ENCODE data around the gene PGM5.

The PGM5 gene

DNA sequence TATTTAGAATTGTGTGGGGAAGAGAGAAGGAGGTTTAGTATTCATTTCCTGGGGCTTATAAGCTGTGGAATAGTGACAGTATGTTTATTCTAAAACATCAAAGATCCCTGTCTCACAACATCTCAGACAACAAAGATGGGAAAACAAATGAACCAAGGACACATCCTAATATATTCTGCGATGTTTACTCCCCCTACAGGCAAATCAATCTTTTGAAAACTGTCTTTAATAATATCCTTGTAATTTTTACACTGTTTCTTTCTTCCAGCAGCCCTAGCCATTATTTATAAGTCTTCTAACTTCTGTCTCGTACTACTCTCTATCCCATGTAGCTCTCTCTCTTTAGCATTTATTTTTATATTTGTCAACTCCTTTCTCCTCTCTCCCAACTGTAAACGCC, 217.7 kb downstream of the PGM5 start:
- no peak overlapping the region for H3K4me3 ChIP-seq (ENCODE audit: insufficient read depth, low read length, poor library complexity, severe bottlenecking)
- H3K4me2 ChIP-seq (ENCODE audit: low read depth, low read length, poor library complexity, severe bottlenecking), result no peak overlapping the region
- H2AFZ ChIP-seq (ENCODE audit: low read depth, low read length, severe bottlenecking), result no peak overlapping the region
- no peaks in the 10 kb centered on the region for H3K9me2 ChIP-seq (replicated peaks; ENCODE audit: insufficient read depth, low read length)
- no peak overlapping the region for H3K9ac ChIP-seq (ENCODE audit: low read length)
- H3K36me3 ChIP-seq (ENCODE audit: low read length), result no peaks in the 10 kb centered on the region
- no peaks in the 10 kb centered on the region for H4K20me1 ChIP-seq (ENCODE audit: low read depth, low read length)
- H3F3A ChIP-seq (ENCODE audit: insufficient read depth), result no peaks in the 10 kb centered on the region
- H3K27ac ChIP-seq (ENCODE audit: low read depth, low read length), result no peak overlapping the region
- no peaks in the 10 kb centered on the region for H3K27me3 ChIP-seq (ENCODE audit: low read length)
- TF ChIP-seq EZH2phosphoT487 (conservative IDR thresholded peaks at IDR 0.05; ENCODE audit: low read length), result no peak
- no peak for TF ChIP-seq CTCF (IDR thresholded peaks at IDR 0.05; ENCODE audit: insufficient read depth, low read length, poor library complexity, severe bottlenecking)
- H3K9me3 ChIP-seq (ENCODE audit: insufficient read depth, low read length), result no peaks in the 10 kb centered on the region
- no peaks in the 10 kb centered on the region for H3K79me2 ChIP-seq (ENCODE audit: insufficient read depth, low read length)

DNA sequence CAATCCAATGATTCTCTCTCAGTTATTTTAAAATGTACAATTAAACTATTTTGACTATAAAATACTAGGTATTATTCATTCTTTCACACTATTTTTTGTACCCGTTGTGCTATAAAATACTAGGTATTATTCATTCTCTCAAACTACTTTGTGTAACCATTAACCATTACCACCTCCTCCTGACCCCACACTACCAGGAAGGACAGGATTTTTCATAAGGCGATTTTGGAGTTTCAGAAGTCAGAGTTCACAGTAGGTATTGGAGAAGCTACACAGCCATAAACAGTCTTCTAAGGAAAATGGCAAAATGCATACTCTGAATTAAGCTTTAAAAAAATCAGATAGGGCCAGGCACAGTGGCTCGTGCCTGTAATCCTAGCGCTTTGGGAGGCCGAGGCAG, 219.4 kb downstream of the PGM5 start:
- no peaks in the 10 kb centered on the region for H3F3A ChIP-seq (ENCODE audit: insufficient read depth)
- H3K27ac ChIP-seq (ENCODE audit: low read depth, low read length), result no peak overlapping the region
- H3K9me3 ChIP-seq (ENCODE audit: insufficient read depth, low read length), result no peaks in the 10 kb centered on the region
- H3K4me2 ChIP-seq (ENCODE audit: low read depth, low read length, poor library complexity, severe bottlenecking), result no peak overlapping the region
- H3K36me3 ChIP-seq (ENCODE audit: low read length), result no peaks in the 10 kb centered on the region
- H3K4me3 ChIP-seq (ENCODE audit: insufficient read depth, low read length, poor library complexity, severe bottlenecking), result no peak overlapping the region
- H3K27me3 ChIP-seq (ENCODE audit: low read length), result no peaks in the 10 kb centered on the region
- no peaks in the 10 kb centered on the region for H4K20me1 ChIP-seq (ENCODE audit: low read depth, low read length)
- no peak overlapping the region for H2AFZ ChIP-seq (ENCODE audit: low read depth, low read length, severe bottlenecking)
- no peak overlapping the region for H3K9ac ChIP-seq (ENCODE audit: low read length)
- TF ChIP-seq EZH2phosphoT487 (conservative IDR thresholded peaks at IDR 0.05; ENCODE audit: low read length) (no peak), CTCF (IDR thresholded peaks at IDR 0.05; ENCODE audit: insufficient read depth, low read length, poor library complexity, severe bottlenecking) (no peak)
- H3K9me2 ChIP-seq (replicated peaks; ENCODE audit: insufficient read depth, low read length), result no peaks in the 10 kb centered on the region
- H3K79me2 ChIP-seq (ENCODE audit: insufficient read depth, low read length), result no peaks in the 10 kb centered on the region

DNA sequence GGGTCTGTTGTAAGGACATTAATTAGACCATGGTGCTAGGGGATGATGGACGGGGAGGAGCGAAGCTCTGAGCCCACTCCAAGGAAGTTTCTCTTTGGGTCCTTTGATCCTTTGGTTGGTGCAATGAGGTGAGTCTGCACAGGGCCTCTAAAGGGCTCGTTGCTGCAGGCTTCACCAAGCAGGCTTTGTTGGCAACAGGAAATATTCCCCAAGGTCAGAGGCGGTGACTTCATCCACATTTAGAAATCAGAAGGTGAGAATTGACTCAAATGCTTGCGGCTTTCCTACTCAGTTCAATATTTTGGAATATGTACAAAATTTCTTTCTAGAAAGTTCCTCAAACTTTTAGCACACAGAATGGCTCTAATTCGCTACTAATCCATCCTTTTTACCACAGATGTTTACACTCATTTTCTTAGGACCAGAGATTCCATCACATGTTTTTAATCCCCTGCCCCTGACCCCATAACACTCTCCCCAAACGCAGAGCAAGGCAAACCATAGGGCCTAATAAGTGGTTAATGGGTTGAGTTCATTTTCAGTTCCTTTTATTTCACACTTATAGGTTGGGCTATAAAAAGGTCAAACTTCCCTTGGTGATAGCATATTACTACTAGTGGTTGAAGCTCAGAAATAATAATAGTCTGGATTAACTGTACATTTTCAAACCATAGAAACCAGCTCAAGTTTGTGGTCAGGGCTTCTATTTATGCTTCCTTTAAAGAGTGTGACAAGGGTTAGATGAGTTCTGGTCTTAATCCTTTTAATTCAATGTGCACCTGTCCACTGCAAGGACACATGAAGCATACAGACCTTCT, 221.6 kb downstream of the PGM5 start:
- Histone ChIP-seq H3F3A (ENCODE audit: insufficient read depth) (no peaks in the 10 kb centered on the region), H3K9ac (ENCODE audit: low read length) (no peak overlapping the region), H3K4me2 (ENCODE audit: low read depth, low read length, poor library complexity, severe bottlenecking) (peak overlapping the region; percentile 3), H3K9me3 (ENCODE audit: insufficient read depth, low read length) (no peaks in the 10 kb centered on the region), H3K27ac (ENCODE audit: low read depth, low read length) (no peak overlapping the region), H4K20me1 (ENCODE audit: low read depth, low read length) (no peaks in the 10 kb centered on the region), H2AFZ (ENCODE audit: low read depth, low read length, severe bottlenecking) (no peak overlapping the region), H3K9me2 (replicated peaks; ENCODE audit: insufficient read depth, low read length) (no peaks in the 10 kb centered on the region), H3K27me3 (ENCODE audit: low read length) (no peaks in the 10 kb centered on the region), H3K36me3 (ENCODE audit: low read length) (no peaks in the 10 kb centered on the region), H3K4me3 (ENCODE audit: insufficient read depth, low read length, poor library complexity, severe bottlenecking) (no peak overlapping the region), H3K79me2 (ENCODE audit: insufficient read depth, low read length) (no peaks in the 10 kb centered on the region)
- TF ChIP-seq EZH2phosphoT487 (conservative IDR thresholded peaks at IDR 0.05; ENCODE audit: low read length) (no peak), CTCF (IDR thresholded peaks at IDR 0.05; ENCODE audit: insufficient read depth, low read length, poor library complexity, severe bottlenecking) (no peak)
